Gastroesophageal sphincter (tissue), 4 donors: ENCODE data around the gene TMEM255B. TPM values are rescaled to one million over a fixed set of nuclear protein-coding genes. Genes with fewer than 3 reads are reported as not detected.

ENCODE experiments used
- ATAC-seq: fragments of 150-250 bp; one replicate; pipeline ENCODE4 v1.9.1; 2016; ENCODE audit warnings: mild to moderate bottlenecking, moderate library complexity
- H3K27ac ChIP-seq, 4 donors: fragments of 200-600 bp; sonication (generic) in 3 of 4; 1 replicate in 3 of 4; 2 replicates in 1 of 4; pipeline ENCODE4 v1.5.1; 2016 to 2019
- H3K27me3 ChIP-seq: fragments of 200-600 bp; sonication (generic); one replicate; pipeline ENCODE4 v1.5.1; 2019
- H3K36me3 ChIP-seq, 2 donors: fragments of 200-600 bp; sonication (generic); one replicate each; pipeline ENCODE4 v1.5.1; 2019; ENCODE audit warnings: control low read depth in 1 of 2
- H3K4me1 ChIP-seq, 3 donors: fragments of 200-600 bp; sonication (generic); 1 replicate in 2 of 3; 2 replicates in 1 of 3; pipeline ENCODE4 v1.5.1; 2016 to 2019; ENCODE audit warnings: control low read depth in 2 of 3
- H3K4me3 ChIP-seq, 2 donors: fragments of 200-600 bp; sonication (generic); one replicate each; pipeline ENCODE4 v1.5.1; 2019; ENCODE audit warnings: mild to moderate bottlenecking in 1 of 2, moderate library complexity in 1 of 2
- H3K9me3 ChIP-seq, 3 donors: fragments of 200-600 bp; sonication (generic); one replicate each; pipeline ENCODE4 v1.5.1; 2017 to 2019; ENCODE audit warnings: control low read depth in 2 of 3
- EP300 ChIP-seq: sonication (generic); formaldehyde crosslinking; IDR thresholded peaks from one replicate; pipeline ENCODE4 v1.6.1; 2017; ENCODE audit warnings: antibody characterized with exemption, mild to moderate bottlenecking
- POLR2A ChIP-seq, 2 donors: fragments of 450-650 bp; IDR thresholded peaks; one replicate each; pipeline ENCODE4 v1.6.1; 2017; ENCODE audit warnings: antibody characterized with exemption in 2 of 2, mild to moderate bottlenecking in 2 of 2, moderate library complexity in 1 of 2
- POLR2AphosphoS5 ChIP-seq: sonication (generic); formaldehyde crosslinking; IDR thresholded peaks from one replicate; pipeline ENCODE4 v1.6.1; 2017; ENCODE audit warnings: antibody characterized with exemption
- WGBS, 2 donors: methylation state at CpG; one replicate each; pipeline ENCODE4 v1.1.5; 2018; ENCODE audit warnings: low coverage in 1 of 2; 5-methylcytosine and 5-hydroxymethylcytosine counted together
- total RNA-seq, 4 donors: library from RNA; depleted of rRNA; stranded (reverse); fragments of >200 nt; gene quantifications; one replicate each; pipeline ENCODE4 v1.1.0, GENCODE V29; 2016
- TF ChIP-seq, protein P1 (sequence below), 4 experiments: fragments of 200-600 bp in 2 of 4; fragments of 450-650 bp in 2 of 4; sonication (generic) in 1 of 4; IDR thresholded peaks; one replicate each; pipeline ENCODE4 v1.5.1; 2017 to 2019; ENCODE audit warnings: antibody characterized with exemption in 4 of 4, mild to moderate bottlenecking in 2 of 4, moderate library complexity in 2 of 4

The TMEM255B gene
- 10 to 100 TPM in 1 of 4 donors, 1 to 10 TPM in 3; 4.9 to 13.2 (median 7.8) TPM for total RNA-seq

DNA sequence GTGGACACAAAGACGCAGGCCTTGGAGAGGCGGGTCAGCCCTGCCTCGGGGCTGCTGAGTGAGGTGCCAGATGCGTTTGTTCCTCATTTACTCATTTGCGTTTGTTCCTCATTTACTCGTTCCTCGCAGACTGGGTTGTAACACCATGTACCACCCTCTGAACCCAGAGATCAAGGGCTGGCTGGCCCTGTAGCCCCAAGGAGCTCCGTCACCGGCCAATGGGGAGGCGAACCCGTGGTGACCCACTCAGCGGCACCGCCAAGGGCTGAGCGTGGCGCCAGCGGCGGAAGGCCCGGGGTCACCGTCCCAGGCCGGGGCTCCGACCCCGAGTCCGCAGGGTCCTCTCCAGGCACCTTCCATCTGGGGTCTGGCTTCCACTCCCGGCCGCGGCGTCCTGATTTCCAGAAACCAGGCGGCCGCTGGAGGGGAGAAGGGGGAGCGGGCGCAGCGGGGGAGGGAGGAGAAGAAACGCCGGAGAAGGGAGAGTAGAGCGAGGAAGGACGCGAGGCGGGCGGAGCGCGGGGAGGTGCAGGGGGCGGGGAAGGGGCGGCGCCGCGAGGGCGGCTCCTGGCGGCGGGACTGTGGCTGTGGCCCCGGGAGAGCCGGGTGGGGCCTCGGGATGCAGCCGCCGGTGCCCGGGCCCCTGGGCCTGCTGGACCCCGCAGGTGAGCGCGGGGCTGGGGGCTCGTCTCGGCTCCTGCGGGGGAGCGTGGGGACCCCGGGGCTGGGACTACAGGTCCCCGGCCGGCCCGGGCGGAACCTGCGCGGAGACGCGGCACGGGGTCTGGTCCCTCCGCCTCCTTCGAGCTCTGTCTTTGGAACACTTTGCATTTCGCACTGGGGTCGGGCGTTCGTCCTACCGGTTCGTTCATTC, at the start of gene TMEM255B:
Gene TMEM255B (plus strand): TSS at position 576 of the 874 bp plus-strand sequence. CDS start 44 bp downstream, at position 620.
- 0 to 2% methylated on average over 17 to 38 of the region's 80 CpGs for WGBS, 2 donors
- Histone ChIP-seq H3K4me1 (peaks cover 0 to 19% (median 3%) of the 10 kb centered on the region in 3 donors), H3K27me3 (peaks cover 5% of the 10 kb centered on the region), H3K36me3 (no peaks in the 10 kb centered on the region), H3K9me3 (no peaks in the 10 kb centered on the region), H3K4me3 (peak within 1 kb of the TSS; percentile 74 to 84), H3K27ac (peak within 1 kb of the TSS; percentile 53 to 87 (median 86))
- TF ChIP-seq, protein P1, sequence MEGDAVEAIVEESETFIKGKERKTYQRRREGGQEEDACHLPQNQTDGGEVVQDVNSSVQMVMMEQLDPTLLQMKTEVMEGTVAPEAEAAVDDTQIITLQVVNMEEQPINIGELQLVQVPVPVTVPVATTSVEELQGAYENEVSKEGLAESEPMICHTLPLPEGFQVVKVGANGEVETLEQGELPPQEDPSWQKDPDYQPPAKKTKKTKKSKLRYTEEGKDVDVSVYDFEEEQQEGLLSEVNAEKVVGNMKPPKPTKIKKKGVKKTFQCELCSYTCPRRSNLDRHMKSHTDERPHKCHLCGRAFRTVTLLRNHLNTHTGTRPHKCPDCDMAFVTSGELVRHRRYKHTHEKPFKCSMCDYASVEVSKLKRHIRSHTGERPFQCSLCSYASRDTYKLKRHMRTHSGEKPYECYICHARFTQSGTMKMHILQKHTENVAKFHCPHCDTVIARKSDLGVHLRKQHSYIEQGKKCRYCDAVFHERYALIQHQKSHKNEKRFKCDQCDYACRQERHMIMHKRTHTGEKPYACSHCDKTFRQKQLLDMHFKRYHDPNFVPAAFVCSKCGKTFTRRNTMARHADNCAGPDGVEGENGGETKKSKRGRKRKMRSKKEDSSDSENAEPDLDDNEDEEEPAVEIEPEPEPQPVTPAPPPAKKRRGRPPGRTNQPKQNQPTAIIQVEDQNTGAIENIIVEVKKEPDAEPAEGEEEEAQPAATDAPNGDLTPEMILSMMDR (IDR thresholded peaks at IDR 0.05), result peak in 3 of 4 experiments; percentile 38 to 76 (median 44)
- TF ChIP-seq POLR2A (IDR thresholded peaks at IDR 0.05) (peak; percentile 17 to 27), EP300 (no peak), POLR2AphosphoS5 (peak; percentile 46)
- ATAC-seq, result peak; percentile 96

DNA sequence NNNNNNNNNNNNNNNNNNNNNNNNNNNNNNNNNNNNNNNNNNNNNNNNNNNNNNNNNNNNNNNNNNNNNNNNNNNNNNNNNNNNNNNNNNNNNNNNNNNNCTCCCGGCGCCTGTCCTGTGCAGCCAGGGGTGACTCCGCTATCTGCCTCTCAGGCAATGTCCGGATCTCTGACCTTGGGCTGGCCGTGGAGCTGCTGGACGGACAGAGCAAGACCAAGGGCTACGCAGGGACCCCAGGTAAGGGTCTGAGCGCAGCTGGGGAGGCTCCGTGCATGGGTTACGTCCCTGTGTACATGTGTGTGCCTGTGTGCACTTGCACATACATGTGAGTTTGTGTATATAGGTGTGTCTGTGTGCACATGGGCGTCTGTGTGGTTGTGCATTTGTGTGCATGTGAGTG, 36.1 kb upstream of the TMEM255B start:
- H3K4me3 ChIP-seq, result no peak overlapping the region
- WGBS, 2 donors, result 0 to 11% methylated on average over 1 of the region's 11 CpGs
- no peaks in the 10 kb centered on the region for H3K27me3 ChIP-seq
- H3K27ac ChIP-seq, result no peak overlapping the region
- H3K9me3 ChIP-seq, result no peaks in the 10 kb centered on the region
- H3K36me3 ChIP-seq, result no peaks in the 10 kb centered on the region
- peaks cover 0 to 15% (median 3%) of the 10 kb centered on the region in 3 donors for H3K4me1 ChIP-seq
- TF ChIP-seq POLR2AphosphoS5 (no peak), EP300 (no peak), POLR2A (IDR thresholded peaks at IDR 0.05) (no peak)
- TF ChIP-seq, protein P1 (IDR thresholded peaks at IDR 0.05), result no peak
- no peak for ATAC-seq

DNA sequence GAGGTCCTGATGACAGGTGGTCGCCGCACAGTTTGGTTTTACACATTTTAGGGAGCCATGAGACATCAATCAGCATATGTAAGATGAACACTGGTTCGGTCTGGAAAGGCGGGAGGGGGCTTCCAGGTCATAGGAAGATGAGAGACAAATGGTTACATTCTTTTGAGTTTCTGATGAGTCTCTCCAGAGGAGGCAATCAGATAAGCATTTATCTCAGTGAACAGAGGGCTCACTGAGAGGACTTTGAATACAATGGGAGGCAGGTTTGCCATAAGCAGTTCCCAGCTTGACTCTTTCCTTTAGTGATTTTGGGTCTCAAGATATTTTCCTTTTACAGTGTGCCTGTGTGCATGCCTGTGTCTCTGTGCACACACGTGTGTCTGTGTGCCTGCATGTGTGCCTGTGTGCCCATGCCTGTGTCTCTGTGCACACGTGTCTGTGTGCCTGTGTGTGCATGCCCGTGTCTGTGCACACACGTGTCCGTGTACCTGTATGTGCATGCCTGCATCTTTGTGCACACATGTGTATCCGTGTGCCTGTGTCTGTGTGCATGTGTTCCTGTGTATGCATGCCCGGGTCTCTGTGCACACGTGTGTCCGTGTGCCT, 35.5 kb upstream of the TMEM255B start:
- Histone ChIP-seq H3K27me3 (no peaks in the 10 kb centered on the region), H3K4me3 (no peak overlapping the region), H3K4me1 (peaks cover 0 to 15% (median 3%) of the 10 kb centered on the region in 3 donors), H3K36me3 (no peaks in the 10 kb centered on the region), H3K9me3 (no peaks in the 10 kb centered on the region), H3K27ac (no peak overlapping the region)
- WGBS, 2 donors, result 44 to 52% methylated on average over 7 to 13 of the region's 13 CpGs
- no peak for TF ChIP-seq POLR2A (IDR thresholded peaks at IDR 0.05)
- no peak for TF ChIP-seq EP300
- TF ChIP-seq, protein P1 (IDR thresholded peaks at IDR 0.05), result no peak
- no peak for TF ChIP-seq POLR2AphosphoS5
- ATAC-seq, result no peak

DNA sequence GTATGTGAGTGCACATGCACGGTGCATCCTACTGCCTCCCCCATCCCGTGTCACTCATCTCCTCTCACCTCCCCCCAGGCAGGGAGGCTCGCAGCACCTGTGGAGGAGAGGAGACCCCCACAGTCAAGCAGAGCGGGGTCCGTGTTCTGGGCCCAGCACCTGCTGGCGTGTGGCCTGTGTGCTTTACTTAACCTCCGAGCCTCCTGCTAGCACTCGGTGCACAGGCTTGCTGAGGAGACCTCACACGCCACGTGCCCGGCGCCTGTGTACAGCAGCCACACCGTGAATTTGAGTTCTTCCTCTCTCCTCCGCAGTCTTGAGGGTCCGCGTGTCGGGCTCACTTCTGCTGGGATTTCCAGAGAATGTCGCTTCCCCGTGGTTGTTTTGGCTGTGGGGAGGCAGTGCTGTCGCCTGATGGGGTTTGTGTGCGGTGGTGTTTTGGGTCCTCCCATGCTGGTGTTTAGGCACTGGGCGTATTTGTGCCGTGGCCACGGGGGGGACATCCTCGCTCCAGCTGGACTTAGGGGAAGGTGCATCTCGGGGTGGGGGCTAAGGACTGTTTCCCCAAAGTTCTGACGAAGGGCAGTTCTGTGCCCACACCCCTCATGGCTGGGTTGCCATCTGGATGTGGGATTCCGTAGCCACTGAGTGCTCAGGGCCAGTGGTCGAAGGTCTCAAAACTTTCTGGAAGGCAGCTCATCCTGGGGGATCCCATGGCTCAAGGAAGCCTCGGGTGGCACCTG, 34.8 kb upstream of the TMEM255B start:
- Histone ChIP-seq H3K4me1 (peaks cover 0 to 15% (median 3%) of the 10 kb centered on the region in 3 donors), H3K36me3 (no peaks in the 10 kb centered on the region), H3K27me3 (no peaks in the 10 kb centered on the region), H3K9me3 (no peaks in the 10 kb centered on the region), H3K4me3 (peak overlapping the region in 1 of 2 donors; percentile 53), H3K27ac (peak overlapping the region in 3 of 4 donors; percentile 73 to 76 (median 75))
- ATAC-seq, result no peak
- TF ChIP-seq POLR2A (IDR thresholded peaks at IDR 0.05) (no peak), EP300 (no peak), POLR2AphosphoS5 (no peak)
- TF ChIP-seq, protein P1 (IDR thresholded peaks at IDR 0.05), result no peak
- 57 to 80% methylated on average over 1 to 5 of the region's 30 CpGs for WGBS, 2 donors
